Measurements from ENCODE around the gene BRD7.

The BRD7 gene

DNA sequence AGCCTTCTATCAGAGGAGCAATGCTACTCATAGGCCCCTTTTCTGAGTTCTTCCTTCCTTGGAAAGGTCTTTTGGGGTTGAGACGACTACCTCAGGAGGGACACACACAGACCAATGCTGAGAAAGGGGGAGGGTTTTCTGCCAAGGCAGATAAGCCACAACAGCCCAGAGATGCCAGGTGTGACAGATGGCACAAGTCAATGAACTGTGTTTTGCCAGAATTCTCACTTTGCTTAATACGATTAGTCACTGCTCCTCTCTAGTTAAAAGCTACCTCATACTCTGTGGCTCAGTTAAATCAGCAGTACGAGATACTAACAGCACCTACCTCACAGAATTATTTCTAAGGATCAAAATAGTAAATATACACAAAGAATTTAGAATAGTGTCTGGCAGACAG lies 8.0 kb downstream of the BRD7 start:
- Histone ChIP-seq H3K9me2 (replicated peaks; ENCODE audit: low read depth, low read length) (no peaks in the 10 kb centered on the region), H3K27me3 (ENCODE audit: insufficient read depth, low read length, poor library complexity, severe bottlenecking) (no peaks in the 10 kb centered on the region), H3K4me1 (ENCODE audit: insufficient read depth, low read length, poor library complexity, severe bottlenecking) (peaks cover 48% of the 10 kb centered on the region), H3K79me2 (ENCODE audit: insufficient read depth, low read length) (peaks cover 95% of the 10 kb centered on the region), H3K36me3 (ENCODE audit: insufficient read depth, low read length) (peaks cover 69% of the 10 kb centered on the region), H3K9ac (ENCODE audit: low read depth, low read length, poor library complexity, severe bottlenecking) (no peak overlapping the region), H2AFZ (ENCODE audit: low read length) (no peak overlapping the region), H3F3A (ENCODE audit: low read depth) (peaks cover 3% of the 10 kb centered on the region; the same call in 1 of the 2 replicates), H4K20me1 (ENCODE audit: insufficient read depth, low read length, poor library complexity, severe bottlenecking) (peaks cover 70% of the 10 kb centered on the region), H3K9me3 (ENCODE audit: insufficient read depth, low read depth, low read length) (no peaks in the 10 kb centered on the region), H3K4me3 (ENCODE audit: low read length, poor library complexity, severe bottlenecking) (no peak overlapping the region), H3K4me2 (ENCODE audit: low read depth, low read length, poor library complexity, severe bottlenecking) (peak overlapping the region; percentile 64)
- TF ChIP-seq CTCF (conservative IDR thresholded peaks at IDR 0.05; ENCODE audit: low read length) (no peak), EZH2phosphoT487 (IDR thresholded peaks at IDR 0.05; ENCODE audit: borderline replicate concordance) (no peak)

DNA sequence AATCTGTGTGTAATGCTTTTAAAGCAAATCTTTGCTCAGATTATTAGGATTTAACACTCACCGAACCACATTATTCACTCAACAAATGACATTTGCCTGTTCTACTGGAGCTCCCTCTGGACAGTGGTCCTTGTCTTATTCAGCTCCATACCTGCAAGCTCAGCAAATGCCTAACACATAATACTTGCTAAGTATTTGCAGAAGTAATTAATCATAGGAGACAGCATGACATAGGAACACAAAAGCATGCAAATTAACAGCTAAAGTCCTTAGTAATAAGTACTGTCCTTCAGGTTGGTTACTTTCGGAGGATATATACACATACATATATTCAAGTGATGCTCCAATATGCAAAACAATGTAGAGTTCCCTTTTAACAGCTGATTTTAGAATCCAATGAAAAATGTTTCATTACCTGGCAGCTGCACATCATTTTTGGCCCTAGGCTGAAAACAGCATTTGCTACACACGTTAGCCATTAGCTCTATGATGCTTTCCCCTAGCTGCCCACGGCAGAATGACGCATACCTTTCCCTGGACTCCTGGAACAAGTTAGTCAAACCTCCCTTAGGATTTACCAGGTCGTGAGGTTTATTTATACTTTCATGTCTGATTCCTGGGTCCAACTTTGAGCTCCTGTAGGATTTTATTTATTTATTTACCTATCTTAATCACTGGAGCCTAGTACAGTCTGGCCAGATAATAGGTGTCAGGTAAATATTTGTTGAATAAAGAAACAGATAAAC lies 8.6 kb downstream of the BRD7 start:
- Histone ChIP-seq H3F3A (ENCODE audit: low read depth) (peaks cover 4% of the 10 kb centered on the region; the same call in 1 of the 2 replicates), H3K9me3 (ENCODE audit: insufficient read depth, low read depth, low read length) (no peaks in the 10 kb centered on the region), H3K9me2 (replicated peaks; ENCODE audit: low read depth, low read length) (no peaks in the 10 kb centered on the region), H3K27me3 (ENCODE audit: insufficient read depth, low read length, poor library complexity, severe bottlenecking) (no peaks in the 10 kb centered on the region), H3K4me3 (ENCODE audit: low read length, poor library complexity, severe bottlenecking) (no peak overlapping the region), H3K4me2 (ENCODE audit: low read depth, low read length, poor library complexity, severe bottlenecking) (peak overlapping the region; percentile 64), H2AFZ (ENCODE audit: low read length) (no peak overlapping the region), H3K4me1 (ENCODE audit: insufficient read depth, low read length, poor library complexity, severe bottlenecking) (peaks cover 42% of the 10 kb centered on the region), H3K36me3 (ENCODE audit: insufficient read depth, low read length) (peaks cover 71% of the 10 kb centered on the region), H3K79me2 (ENCODE audit: insufficient read depth, low read length) (peaks cover 93% of the 10 kb centered on the region), H4K20me1 (ENCODE audit: insufficient read depth, low read length, poor library complexity, severe bottlenecking) (peaks cover 68% of the 10 kb centered on the region), H3K9ac (ENCODE audit: low read depth, low read length, poor library complexity, severe bottlenecking) (no peak overlapping the region)
- TF ChIP-seq EZH2phosphoT487 (IDR thresholded peaks at IDR 0.05; ENCODE audit: borderline replicate concordance) (no peak), CTCF (conservative IDR thresholded peaks at IDR 0.05; ENCODE audit: low read length) (no peak)

GRCh38 chr16:50359626-50360025 lies 9.2 kb downstream of the BRD7 start:
- TF ChIP-seq EZH2phosphoT487 (IDR thresholded peaks at IDR 0.05; ENCODE audit: borderline replicate concordance) = no peak
- TF ChIP-seq CTCF (conservative IDR thresholded peaks at IDR 0.05; ENCODE audit: low read length) = no peak
- Histone ChIP-seq H4K20me1 (ENCODE audit: insufficient read depth, low read length, poor library complexity, severe bottlenecking) (peaks cover 67% of the 10 kb centered on the region), H3K4me1 (ENCODE audit: insufficient read depth, low read length, poor library complexity, severe bottlenecking) (peaks cover 38% of the 10 kb centered on the region), H3F3A (ENCODE audit: low read depth) (peaks cover 4% of the 10 kb centered on the region; the same call in 1 of the 2 replicates), H2AFZ (ENCODE audit: low read length) (no peak overlapping the region), H3K36me3 (ENCODE audit: insufficient read depth, low read length) (peaks cover 75% of the 10 kb centered on the region), H3K4me3 (ENCODE audit: low read length, poor library complexity, severe bottlenecking) (no peak overlapping the region), H3K4me2 (ENCODE audit: low read depth, low read length, poor library complexity, severe bottlenecking) (peak overlapping the region; percentile 64), H3K9ac (ENCODE audit: low read depth, low read length, poor library complexity, severe bottlenecking) (no peak overlapping the region), H3K79me2 (ENCODE audit: insufficient read depth, low read length) (peaks cover 90% of the 10 kb centered on the region), H3K27me3 (ENCODE audit: insufficient read depth, low read length, poor library complexity, severe bottlenecking) (no peaks in the 10 kb centered on the region), H3K9me3 (ENCODE audit: insufficient read depth, low read depth, low read length) (no peaks in the 10 kb centered on the region), H3K9me2 (replicated peaks; ENCODE audit: low read depth, low read length) (no peaks in the 10 kb centered on the region)

Data from Loucy (cell line).